Stimulated activated CD8-positive, alpha-beta memory T cell treated with anti-CD3 and anti-CD28 coated beads, Interleukin-15, amount 100 ng/mL, for 24 hours (primary cell): ENCODE measurements around the gene PDE4D.
"Not testable (repeated sequence)": the region's sequence is repeated elsewhere in the genome, so short reads cannot be mapped to it uniquely, and the experiment has no call there.

ENCODE experiments used
- DNase-seq: peaks from one replicate; pipeline ENCODE4 v3.0.0-alpha.2; 2020; ENCODE audit warnings: low read depth

The PDE4D gene

DNA sequence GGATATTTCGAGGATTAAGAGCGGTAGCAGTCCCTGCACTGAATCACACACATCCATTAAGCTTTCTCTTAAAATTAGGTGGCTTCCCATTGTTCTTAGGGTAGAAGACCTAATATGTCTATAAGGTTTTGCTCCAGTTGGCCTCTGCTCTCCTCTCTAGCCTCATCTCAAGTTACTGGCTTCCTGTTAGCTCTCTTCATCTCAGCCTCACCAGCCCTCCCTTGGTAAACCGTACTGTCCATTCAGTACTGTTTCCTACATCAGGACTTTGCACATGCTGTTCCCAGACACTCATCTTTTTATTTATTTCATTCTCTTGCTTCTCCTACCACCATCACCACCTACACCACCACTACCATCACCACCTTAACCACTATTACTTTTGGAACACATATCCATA is 428.6 kb downstream of the PDE4D start:
- DNase-seq: no peak

DNA sequence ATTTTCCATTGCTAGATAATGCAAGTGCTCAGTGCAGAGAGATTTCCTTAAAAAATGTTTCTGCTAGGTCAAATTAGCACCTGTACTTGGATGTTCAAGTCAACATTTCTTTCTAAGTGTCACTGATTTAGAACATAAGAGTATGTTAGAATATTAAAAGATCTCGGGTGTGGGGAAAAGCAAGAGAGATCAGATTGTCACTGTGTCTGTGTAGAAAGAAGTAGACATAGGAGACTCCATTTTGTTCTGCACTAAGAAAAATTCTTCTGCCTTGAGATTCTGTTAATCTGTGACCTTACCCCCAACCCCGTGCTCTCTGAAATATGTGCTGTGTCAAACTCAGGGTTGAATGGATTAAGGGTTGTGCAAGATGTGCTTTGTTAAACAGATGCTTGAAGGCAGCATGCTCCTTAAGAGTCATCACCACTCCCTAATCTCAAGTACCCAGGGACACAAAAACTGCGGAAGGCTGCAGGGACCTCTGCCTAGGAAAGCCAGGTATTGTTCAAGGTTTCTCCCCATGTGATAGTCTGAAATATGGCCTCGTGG is 429.8 kb downstream of the PDE4D start:
- not testable (repeated sequence) for DNase-seq

DNA sequence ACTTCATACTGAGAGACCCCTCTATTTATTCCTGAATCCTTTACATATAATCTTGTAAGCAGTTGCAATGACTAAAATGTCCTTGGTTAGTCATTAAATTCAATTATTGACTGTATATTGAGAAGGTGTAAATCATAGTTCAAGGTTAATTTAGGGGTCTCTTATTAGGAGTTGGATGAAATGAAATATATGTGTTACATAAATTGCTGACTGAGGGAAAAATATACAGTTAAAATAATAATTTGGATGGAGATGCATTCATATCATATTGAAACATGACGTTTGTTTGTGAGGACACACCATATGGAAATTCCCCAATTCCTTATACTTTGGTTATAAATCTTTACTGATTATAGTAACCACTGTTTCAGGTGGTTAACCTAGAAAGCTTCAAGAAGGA is 430.6 kb downstream of the PDE4D start:
- DNase-seq: no peak

DNA sequence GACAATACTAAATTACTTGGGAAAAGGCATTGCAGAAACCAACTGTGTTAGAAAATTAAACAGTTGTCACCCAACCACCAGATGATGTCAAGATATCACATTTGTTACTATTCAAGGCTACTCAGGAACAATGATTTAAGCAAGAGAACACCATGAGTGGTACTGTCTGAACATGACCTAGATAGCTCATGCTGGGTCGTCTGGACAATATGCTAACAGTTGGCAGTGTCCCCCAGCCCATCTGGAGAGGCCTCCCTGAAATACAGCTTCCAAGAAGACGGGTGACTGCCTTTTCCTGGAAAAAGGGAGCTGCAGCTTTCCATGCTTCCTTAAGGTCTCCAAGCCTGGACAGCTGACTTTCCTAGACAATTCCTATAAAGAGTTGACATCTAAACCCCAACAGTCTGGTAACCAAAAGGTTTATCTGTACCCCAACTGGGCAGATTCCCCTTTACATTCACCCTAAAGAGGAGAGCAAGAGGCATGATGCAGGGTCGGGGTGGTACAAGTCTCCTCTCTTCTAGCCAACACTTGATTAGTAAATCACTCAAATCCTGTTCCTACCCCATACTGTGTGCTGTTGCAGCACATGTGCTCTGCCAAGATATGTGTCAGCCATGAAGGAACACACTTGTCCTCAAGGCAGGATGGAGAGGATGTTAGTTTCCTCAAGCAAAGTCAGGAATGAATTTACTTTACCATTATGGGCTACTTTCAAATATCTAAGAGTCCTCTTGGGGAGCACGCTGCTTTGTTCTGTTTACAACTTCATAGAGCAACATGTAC is 433.0 kb downstream of the PDE4D start:
- no peak for DNase-seq

DNA sequence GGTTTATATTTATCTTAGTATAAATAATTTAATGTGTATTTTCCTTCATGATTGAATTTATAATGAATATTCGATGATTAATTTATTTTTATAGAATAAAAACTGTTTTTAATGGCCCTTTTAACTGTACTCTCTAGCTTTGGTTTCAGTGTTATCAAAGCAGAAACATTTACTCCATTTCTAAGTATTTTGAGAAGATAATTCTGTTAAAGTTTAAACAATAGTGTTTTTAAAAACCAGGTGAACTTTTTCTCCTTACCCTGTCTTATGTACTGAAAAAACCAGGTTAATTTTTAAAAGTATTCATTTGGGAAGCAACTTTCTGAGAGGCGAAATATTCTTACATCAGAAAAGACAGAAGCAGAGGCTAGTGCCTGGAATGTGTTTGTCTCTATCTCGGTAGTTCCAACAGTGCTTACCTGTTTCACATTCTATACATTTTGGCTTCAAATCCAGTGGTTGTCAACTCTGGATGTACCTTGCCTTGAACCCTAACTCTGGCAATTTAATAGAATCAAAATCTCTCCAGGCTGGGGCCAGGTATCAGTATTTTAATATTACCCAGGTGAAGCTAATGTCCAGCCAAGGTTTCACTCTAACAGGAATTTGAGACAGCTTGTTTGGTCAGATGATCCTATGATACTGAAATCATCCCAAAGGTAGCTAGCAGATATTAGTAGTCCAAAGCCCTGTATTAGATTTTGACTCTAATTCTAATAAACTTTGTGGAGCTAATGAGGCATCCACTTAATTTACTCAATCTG is 434.4 kb downstream of the PDE4D start:
- DNase-seq: no peak

DNA sequence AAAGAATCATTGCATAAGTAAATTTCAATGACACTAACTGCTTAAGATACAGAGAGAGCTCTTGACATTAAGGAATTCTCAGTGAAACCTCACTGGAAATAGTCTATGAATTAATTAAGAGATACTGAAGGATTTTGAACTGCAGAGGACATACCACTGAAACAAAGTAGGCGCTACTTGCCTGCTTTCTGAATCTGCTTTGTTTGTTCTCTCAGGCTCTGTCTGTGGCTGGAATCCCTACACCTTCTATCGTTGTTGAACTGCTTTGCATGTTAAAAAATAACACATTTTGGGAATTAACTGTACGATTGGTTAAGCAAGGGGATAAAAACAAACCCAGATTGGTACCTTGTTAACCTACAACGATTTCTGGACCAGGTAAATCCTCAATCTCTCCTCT is 435.2 kb downstream of the PDE4D start:
- no peak for DNase-seq

DNA sequence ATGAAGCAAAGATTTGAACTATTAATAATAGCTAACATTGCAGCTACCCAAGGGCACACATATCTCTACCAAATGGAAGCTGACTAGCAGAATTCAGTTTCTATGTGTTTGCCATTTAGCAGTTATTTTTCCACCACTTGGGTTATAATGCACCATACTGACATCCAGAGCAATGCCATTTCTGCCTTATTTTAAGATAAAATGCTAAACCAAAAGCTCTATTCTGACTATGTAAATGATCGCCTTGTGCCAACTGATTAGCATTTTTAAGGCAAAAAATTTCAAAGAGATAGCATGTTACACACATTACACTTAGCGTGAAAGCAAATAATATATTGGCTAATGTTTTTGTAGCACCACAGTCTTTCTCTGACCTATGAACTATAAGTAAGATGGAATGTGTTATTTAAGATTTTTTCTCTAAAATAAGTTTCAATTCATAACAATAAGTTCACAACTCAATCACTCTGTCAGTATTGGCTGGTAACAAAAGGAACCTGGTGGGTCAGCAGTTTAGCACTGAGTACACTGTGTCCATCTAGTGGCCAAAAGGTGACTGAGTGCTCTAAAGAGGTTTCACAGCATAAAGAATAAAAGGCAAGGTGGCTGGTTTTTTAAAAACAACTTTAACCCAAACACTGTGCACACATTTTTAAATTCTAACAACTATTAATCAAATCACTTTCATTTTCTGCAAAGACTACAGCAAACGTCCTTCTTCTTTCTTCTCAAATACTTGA is 443.5 kb downstream of the PDE4D start:
- no peak for DNase-seq

DNA sequence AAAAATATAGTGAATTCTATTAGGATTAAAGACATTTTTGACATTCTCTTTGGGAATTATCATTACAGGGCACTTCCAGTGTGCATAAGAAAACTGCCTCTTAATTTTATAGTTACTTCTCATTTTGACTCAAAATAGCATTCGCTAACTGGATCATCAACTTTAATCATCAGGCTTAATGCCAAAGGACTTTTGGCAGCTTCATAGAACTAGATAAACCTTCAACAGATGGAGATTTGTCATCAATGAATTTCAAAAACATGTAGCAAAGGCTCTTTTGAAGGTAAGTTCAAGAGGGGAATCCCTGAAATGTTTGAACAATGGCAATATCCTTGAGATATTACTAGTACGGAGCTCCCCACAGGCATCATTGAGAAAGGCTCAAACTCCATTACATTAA is 447.2 kb downstream of the PDE4D start:
- DNase-seq: no peak

DNA sequence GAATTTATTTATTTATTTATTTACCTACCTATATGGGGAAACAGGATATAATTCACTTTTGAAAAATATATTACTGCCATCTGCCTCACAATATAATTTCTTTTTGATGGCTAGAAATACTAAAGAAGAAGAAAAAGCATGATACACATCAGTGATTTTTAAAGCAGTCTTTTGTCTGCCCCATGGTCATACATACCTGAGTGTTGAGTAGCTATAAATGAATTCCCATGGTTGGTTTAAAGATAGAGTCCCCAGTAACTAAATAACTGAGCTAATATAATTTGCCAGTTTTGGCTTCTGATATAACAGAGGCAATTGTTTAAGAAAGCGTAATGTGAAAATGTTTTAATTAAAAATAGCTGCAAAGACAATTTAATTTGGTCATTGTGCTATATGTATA is 447.8 kb downstream of the PDE4D start:
- no peak for DNase-seq

DNA sequence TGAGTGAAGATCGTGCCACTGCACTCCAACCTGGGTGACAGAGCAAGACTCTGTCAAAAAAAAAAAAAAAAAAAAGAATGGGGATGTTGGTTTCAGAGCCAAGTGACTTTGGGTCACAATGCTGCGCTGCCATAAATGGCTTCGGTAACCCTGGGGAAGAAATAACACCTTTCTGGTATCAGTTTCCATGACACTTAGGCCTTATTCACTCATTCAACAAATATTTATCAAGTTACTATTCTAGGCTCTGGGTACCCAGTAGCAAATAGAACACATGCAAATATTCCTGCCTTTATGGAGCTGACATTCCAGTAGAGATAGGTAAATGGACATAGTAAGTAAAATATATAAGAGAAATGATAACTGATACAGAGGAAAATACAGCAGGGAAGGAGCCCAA is 454.2 kb downstream of the PDE4D start:
- DNase-seq: no peak

DNA sequence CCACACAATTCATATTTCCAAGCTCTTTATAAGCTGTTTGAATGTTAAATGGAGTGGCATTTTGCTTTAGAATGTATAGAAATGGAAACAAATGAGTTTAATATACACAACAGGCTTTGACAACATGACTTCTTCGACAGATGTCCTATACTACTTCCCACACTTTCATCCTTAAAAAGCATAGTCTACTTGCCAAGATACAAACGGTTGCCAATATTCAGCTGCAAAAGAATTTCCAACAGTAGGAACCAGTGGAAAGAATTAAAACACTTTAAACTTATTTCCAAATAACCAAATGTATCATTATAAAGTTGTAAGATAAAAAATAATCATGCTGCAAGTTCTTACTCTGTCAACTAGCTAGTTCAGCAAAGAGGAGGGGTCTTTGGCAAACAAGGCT is 456.4 kb downstream of the PDE4D start:
- DNase-seq: no peak

DNA sequence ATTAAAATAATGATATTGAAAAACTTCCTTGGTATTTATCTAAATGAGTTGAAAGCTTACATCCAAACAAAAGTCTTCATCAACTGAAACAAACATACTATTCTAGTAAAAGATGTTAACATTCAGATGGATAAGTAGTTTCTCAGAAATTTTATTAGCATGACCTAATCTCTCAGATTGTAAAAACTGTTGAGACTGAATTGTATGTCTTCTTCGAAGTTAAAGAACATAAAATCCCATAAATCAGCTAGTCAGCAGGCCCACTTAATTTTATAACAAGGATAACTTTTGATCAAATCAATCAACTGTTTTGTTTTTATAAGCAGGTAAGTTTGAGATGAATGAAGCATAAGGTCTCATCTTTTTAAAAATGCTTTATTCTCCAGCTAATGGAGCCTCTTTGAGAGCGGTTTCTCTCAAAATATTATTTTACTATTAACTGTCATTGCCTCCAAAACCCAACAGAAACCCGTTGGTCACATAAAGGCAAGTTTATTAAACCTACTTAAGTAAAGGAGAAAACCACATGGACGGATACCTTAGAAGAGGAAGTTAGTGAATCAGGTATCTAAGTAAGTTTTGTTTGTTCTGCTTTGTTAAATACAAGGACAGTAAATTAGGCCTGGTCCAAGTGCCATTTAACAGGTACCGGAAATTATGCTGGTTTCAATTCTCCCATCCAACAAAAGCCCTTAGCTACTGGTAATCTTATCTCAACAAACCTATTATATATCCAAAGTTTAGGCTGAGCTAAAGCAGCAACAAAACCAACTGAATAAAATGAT is 457.0 kb downstream of the PDE4D start:
- DNase-seq: no peak

DNA sequence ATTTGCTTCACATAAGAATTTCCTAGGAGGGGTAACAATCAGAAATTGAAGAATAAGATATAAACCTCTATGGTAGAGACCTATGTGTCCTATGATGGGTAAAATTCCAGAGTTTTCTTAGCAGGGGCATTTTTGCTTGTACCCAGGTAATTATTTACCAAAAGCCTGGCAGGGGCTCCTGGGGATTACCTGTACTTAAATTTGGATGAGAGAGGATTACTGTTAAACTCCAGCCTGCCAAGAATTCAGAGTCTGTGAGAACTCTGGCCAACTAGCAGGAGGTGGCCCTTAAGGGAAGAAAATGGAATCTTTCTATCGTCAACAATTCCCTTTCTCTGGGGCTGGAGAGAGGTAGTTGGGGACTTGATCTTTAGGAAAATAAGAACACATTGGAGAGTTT is 460.4 kb downstream of the PDE4D start:
- no peak for DNase-seq

DNA sequence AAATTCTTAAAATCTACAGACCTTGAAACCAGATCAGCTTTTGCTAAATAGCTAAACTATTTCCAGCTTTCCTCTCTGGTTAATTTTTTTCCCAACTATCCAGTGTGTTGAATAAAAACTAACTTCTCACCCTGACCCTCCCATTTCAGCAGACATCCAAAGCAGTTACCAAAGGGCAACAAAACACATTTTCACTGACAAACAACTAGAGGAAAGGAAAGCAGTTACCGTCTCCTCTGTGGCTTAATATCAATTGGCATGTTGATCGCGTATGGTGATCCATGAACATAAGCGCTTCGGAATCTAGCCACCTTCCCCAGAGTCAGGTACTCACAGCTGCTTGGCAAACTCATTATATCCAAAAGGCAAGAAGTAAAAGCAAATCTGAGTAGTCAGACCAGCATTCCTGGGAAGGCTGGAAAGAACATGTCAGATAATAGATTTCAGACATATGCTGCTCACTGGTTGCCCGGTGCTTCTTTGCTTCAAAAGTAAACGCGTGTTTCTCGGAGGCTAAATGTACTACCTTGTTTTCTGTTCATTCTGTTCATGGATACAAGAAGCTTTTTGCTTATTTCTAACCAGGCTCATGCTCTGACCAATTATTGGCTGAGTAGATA is 463.4 kb downstream of the PDE4D start:
- no peak for DNase-seq

DNA sequence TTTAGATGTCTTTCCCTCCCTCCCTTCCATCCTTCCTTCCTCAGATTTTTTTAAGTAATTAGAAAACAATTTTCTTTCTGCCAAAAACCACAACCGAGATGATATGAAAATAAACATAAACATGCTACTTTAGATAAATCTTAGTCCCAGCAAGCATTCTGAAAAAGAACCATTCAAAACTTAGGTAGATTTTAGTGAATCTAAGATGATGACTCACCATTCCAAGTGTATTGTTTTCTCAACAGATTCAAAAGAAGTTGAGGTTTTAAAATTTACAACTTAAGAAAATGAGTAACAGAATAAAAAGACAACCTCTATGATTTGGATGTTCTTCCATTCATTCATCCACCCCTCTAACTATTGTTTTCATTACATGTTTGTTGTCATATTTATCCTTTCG is 465.1 kb downstream of the PDE4D start:
- no peak for DNase-seq

DNA sequence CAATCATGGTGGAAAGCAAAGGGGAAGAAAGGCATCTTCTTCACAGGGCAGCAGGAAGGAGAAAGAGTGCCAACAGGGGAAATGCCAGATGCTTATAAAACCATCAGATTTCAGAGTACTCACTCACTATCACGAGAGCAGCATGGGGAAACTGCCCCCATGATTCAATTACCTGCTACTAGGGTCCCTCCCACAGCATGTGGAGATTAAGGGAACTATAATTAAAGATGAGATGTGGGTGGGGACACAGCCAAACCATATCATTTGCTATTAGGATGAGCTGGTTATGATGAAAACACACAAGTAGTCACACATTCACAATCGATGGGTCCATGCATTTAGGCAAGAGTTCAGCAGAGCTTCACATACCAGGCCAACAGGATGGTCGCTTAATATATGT is 469.0 kb downstream of the PDE4D start:
- no peak for DNase-seq

DNA sequence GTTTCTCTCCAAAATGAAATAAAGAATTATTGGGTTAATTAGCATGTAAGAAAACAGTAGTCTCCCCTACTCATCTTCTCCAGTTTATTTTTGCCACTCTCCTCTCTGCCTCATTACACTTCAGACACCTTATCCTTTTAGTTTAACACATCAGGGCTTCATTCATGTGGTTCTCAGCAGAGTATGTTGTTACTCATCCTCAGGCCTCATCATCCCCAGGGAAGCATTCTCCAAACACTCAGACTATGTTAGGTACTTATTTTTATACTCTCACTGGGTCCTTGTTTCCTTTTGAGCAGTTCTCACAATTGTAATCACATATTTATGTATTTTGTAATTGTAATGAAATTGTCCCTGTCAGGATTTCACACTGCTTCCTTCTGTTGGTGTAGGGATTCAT is 470.5 kb downstream of the PDE4D start:
- DNase-seq: no peak

DNA sequence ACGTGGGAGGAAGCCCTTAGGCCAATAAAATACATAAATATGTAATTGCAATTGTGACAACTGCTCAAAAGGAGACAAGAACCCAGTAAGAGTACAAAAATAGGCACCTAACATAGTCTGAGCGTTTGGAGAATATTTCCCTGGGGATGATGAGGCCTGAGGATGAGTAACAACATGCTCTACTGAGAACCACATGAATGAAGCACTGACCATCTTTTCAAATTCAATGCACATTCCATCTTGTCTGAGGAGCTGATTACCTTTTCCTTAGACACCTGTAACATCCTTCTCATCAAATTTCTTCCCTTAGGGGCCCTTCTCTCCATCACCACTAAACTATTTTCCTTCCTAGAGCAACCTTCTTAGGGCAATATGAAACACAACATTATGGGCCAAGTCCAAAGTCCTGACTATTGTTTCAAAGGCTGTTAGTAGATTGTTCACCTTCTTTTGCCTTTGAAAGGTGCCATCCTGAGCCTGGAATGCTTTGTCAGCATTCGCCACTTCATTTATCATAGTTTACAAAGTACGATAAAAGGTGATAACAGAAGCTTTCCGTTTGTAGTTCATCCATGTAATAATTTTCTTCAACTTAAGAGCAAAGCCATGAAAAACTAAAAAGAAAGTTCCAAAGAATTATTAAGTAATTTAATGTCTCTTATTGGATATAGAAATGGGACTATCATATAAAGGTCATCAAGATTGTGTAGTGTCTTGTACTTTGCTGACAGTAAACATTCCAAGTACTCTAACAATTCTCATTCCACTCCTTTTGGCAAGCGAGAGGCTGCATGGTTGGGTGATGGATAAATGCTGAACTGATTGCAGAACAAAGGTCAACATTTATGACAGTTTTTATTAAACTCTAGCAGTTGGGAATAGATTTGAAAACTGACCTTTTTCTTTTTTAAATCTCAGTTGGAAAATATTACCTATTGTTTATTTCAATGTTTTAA is 471.3 kb downstream of the PDE4D start:
- DNase-seq: no peak

DNA sequence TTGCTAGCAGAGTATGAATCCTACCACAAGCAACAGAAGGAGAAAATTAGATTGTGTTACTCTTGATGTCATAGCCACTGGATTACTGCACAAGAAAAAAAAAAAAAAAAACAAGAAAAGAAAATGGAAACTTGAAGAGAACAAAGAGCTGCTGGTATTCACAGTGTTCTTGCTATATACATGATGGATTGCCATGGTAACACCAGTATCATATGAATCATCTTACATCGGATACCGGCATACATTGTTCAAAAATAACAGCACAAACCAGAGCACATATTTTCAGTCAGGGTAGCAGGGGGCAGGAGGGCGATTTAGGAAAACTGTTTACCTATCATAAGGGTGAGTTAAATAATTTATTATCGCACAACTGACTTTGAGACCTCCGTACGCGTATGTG is 472.9 kb downstream of the PDE4D start:
- no peak for DNase-seq

DNA sequence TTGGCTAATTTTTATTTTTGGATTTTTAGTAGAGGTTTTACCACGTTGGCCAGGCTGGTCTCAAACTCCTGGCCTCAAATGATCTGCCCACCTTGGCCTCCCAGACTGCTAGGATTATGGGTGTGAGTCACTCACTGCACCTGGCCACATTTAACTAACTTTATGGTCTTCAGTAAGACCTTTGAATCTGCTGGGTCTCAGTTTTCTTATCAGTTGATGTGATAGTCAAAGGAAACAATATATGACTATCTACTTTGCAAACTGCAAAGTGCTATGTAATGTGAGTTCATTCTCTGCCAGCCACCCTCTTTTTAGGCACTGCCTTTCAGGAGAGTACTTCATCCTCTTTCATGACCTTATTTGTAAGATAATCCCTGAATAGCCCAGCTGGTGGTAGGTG is 474.7 kb downstream of the PDE4D start:
- DNase-seq: no peak
